Measurements from ENCODE around the gene GRIN1.

GRIN1 gene

GRCh38 chr9:137138722-137139467 is at the start of gene GRIN1:
TSS of gene GRIN1 (plus strand) at chr9:137139154. CDS start at chr9:137139487, 333 bp downstream.
- in situ Hi-C loops (cut with HindIII; ENCODE audit: low pct_ligation_motif_present, low pct_unique_long_range_greater_than_20kb, low sequenced_read_pairs), result no loop called here

GRCh38 chr9:137089232-137089947 is 49.6 kb upstream of the GRIN1 start:
- no peak for DNase-seq
- in situ Hi-C loops (cut with HindIII; ENCODE audit: low pct_ligation_motif_present, low pct_unique_long_range_greater_than_20kb, low sequenced_read_pairs), result no loop called here

More at GRCh38 chr9:137138722-137139467, at the start of gene GRIN1:
- peak; percentile 40 for DNase-seq

GRCh38 chr9:137095664-137096517 is 43.1 kb upstream of the GRIN1 start:
- no peak for DNase-seq
- in situ Hi-C loops (cut with HindIII; ENCODE audit: low pct_ligation_motif_present, low pct_unique_long_range_greater_than_20kb, low sequenced_read_pairs), result no loop called here

GRCh38 chr9:137096785-137097546 is 42.0 kb upstream of the GRIN1 start:
- DNase-seq, result no peak
- in situ Hi-C loops (cut with HindIII; ENCODE audit: low pct_ligation_motif_present, low pct_unique_long_range_greater_than_20kb, low sequenced_read_pairs), result no loop called here

- in situ Hi-C loops (cut with HindIII; ENCODE audit: low pct_ligation_motif_present, low pct_unique_long_range_greater_than_20kb, low sequenced_read_pairs), result no loop called here
- no peak for DNase-seq
Measured at GRCh38 chr9:137097761-137098462, 41.0 kb upstream of the GRIN1 start.

GRCh38 chr9:137099231-137099630 is 39.7 kb upstream of the GRIN1 start:
- no peak for DNase-seq
- in situ Hi-C loops (cut with HindIII; ENCODE audit: low pct_ligation_motif_present, low pct_unique_long_range_greater_than_20kb, low sequenced_read_pairs), result no loop called here

- in situ Hi-C loops (cut with HindIII; ENCODE audit: low pct_ligation_motif_present, low pct_unique_long_range_greater_than_20kb, low sequenced_read_pairs), result no loop called here
- DNase-seq, result no peak
Measured at GRCh38 chr9:137103206-137103999, 35.6 kb upstream of the GRIN1 start.

GRCh38 chr9:137105814-137106661 is 32.9 kb upstream of the GRIN1 start:
- no peak for DNase-seq
- in situ Hi-C loops (cut with HindIII; ENCODE audit: low pct_ligation_motif_present, low pct_unique_long_range_greater_than_20kb, low sequenced_read_pairs), result no loop called here

- in situ Hi-C loops (cut with HindIII; ENCODE audit: low pct_ligation_motif_present, low pct_unique_long_range_greater_than_20kb, low sequenced_read_pairs), result no loop called here
- no peak for DNase-seq
Measured at GRCh38 chr9:137106662-137107250, 32.2 kb upstream of the GRIN1 start.

- no peak for DNase-seq
- in situ Hi-C loops (cut with HindIII; ENCODE audit: low pct_ligation_motif_present, low pct_unique_long_range_greater_than_20kb, low sequenced_read_pairs), result no loop called here
Measured at GRCh38 chr9:137107312-137107921, 31.5 kb upstream of the GRIN1 start.

- DNase-seq, result no peak
- in situ Hi-C loops (cut with HindIII; ENCODE audit: low pct_ligation_motif_present, low pct_unique_long_range_greater_than_20kb, low sequenced_read_pairs), result no loop called here
Measured at GRCh38 chr9:137107982-137108381, 31.0 kb upstream of the GRIN1 start.

GRCh38 chr9:137108608-137109249 is 30.2 kb upstream of the GRIN1 start:
- in situ Hi-C loops (cut with HindIII; ENCODE audit: low pct_ligation_motif_present, low pct_unique_long_range_greater_than_20kb, low sequenced_read_pairs), result no loop called here
- DNase-seq, result no peak

GRCh38 chr9:137109250-137110146 is 29.5 kb upstream of the GRIN1 start:
- in situ Hi-C loops (cut with HindIII; ENCODE audit: low pct_ligation_motif_present, low pct_unique_long_range_greater_than_20kb, low sequenced_read_pairs), result no loop called here
- DNase-seq, result no peak

GRCh38 chr9:137110147-137110910 is 28.6 kb upstream of the GRIN1 start:
- no peak for DNase-seq
- in situ Hi-C loops (cut with HindIII; ENCODE audit: low pct_ligation_motif_present, low pct_unique_long_range_greater_than_20kb, low sequenced_read_pairs), result no loop called here
